Sigmoid colon (tissue), 7 donors: ENCODE data around the gene AP3S1. TPM values are rescaled to one million over a fixed set of nuclear protein-coding genes. Genes with fewer than 3 reads are reported as not detected.

Experiments used
- DNase-seq: peaks from one replicate; pipeline ENCODE4 v3.0.0-alpha.2; 2019
- H3K27ac ChIP-seq, 4 donors: fragments of 200-600 bp; sonication (generic); one replicate each; pipeline ENCODE4 v1.5.1; 2016 to 2019; ENCODE audit warnings: mild to moderate bottlenecking in 1 of 4
- H3K27me3 ChIP-seq, 3 donors: fragments of 200-600 bp; sonication (generic); one replicate each; pipeline ENCODE4 v1.5.1; 2019; ENCODE audit warnings: mild to moderate bottlenecking in 1 of 3
- H3K36me3 ChIP-seq, 4 donors: fragments of 200-600 bp; sonication (generic); one replicate each; pipeline ENCODE4 v1.5.1; 2016 to 2019
- H3K4me1 ChIP-seq, 4 donors: fragments of 200-600 bp; sonication (generic); one replicate each; pipeline ENCODE4 v1.5.1; 2017 to 2019
- H3K4me3 ChIP-seq, 4 donors: fragments of 200-600 bp; sonication (generic); one replicate each; pipeline ENCODE4 v1.5.1; 2017 to 2019; ENCODE audit warnings: mild to moderate bottlenecking in 2 of 4, moderate library complexity in 1 of 4
- H3K9me3 ChIP-seq, 4 donors: fragments of 200-600 bp in 3 of 4; sonication (generic) in 3 of 4; one replicate each; pipeline versions ENCODE4 v1.5.1 to v1.6.1; 2013 to 2019
- CTCF ChIP-seq, 4 experiments: fragments of 450-650 bp in 3 of 4; fragments of 200-600 bp in 1 of 4; IDR thresholded peaks; one replicate each; pipeline ENCODE4 v1.5.1; 2016 to 2019; ENCODE audit warnings: antibody characterized with exemption in 4 of 4, mild to moderate bottlenecking in 3 of 4, moderate library complexity in 2 of 4
- EP300 ChIP-seq, 4 donors: sonication (generic); formaldehyde crosslinking; IDR thresholded peaks; one replicate each; pipeline ENCODE4 v1.6.1; 2017; ENCODE audit warnings: antibody characterized with exemption in 4 of 4
- POLR2A ChIP-seq, 2 donors: fragments of 450-650 bp; IDR thresholded peaks; one replicate each; pipeline ENCODE4 v1.6.1; 2016; ENCODE audit warnings: antibody characterized with exemption in 2 of 2, mild to moderate bottlenecking in 2 of 2, moderate library complexity in 2 of 2
- POLR2AphosphoS5 ChIP-seq, 4 donors: sonication (generic); formaldehyde crosslinking; IDR thresholded peaks; one replicate each; pipeline ENCODE4 v1.6.1; 2017; ENCODE audit warnings: antibody characterized with exemption in 4 of 4
- WGBS, 2 donors: extraction: QIAGEN DNeasy Blood & Tissue Kit; methylation state at CpG; one replicate each; pipeline ENCODE4 v1.1.7; 2013; 5-methylcytosine and 5-hydroxymethylcytosine counted together
- intact Hi-C: fragments of 100-400 bp; cut with DNase I; formaldehyde crosslinking; loops from one replicate; pipeline ENCODE4 v1.15.1; 2023
- polyA plus RNA-seq, 3 donors: library from polyadenylated mRNA; stranded (reverse); fragments of 200-250 nt; gene quantifications; one replicate each; pipeline ENCODE4 v1.2.3, GENCODE V29; 2013
- total RNA-seq, 4 donors: library from RNA; depleted of rRNA; stranded (reverse); fragments of >200 nt; gene quantifications; one replicate each; pipeline ENCODE4 v1.1.0, GENCODE V29; 2016
- donor health status: healthy with polysubstance abuse.
- donor health status: Bipolar disorder and iron deficiency.
- donor health status: healthy.

Gene AP3S1
- total and polyA plus RNA-seq, 7 donors = 59.7 to 229 (median 128) TPM

- Histone ChIP-seq H3K27me3 (no peaks in the 10 kb centered on the region), H3K27ac (peak overlapping the region in 3 of 4 donors; percentile 23 to 95 (median 35)), H3K4me1 (peaks cover 0 to 44% (median 38%) of the 10 kb centered on the region in 4 donors), H3K4me3 (no peak overlapping the region), H3K9me3 (no peaks in the 10 kb centered on the region), H3K36me3 (peaks cover 3 to 36% (median 16%) of the 10 kb centered on the region in 4 donors)
- DNase-seq = no peak
- no peak for TF ChIP-seq POLR2A (IDR thresholded peaks at IDR 0.05)
- TF ChIP-seq CTCF (IDR thresholded peaks at IDR 0.05) = peak; percentile 29 to 51 (median 40)
- TF ChIP-seq EP300 (IDR thresholded peaks at IDR 0.05) = no peak
- 40 to 50% methylated on average over 10 of the region's 10 CpGs for WGBS, 2 donors
- intact Hi-C loops = no loop called here
Observed at GRCh38 chr5:115838885-115839518, 2.7 kb upstream of the AP3S1 start.

GRCh38 chr5:115840873-115841272 is 862 bp upstream of the AP3S1 start:
- TF ChIP-seq POLR2A (IDR thresholded peaks at IDR 0.05) (no peak), CTCF (IDR thresholded peaks at IDR 0.05) (no peak), POLR2AphosphoS5 (IDR thresholded peaks at IDR 0.05) (no peak), EP300 (IDR thresholded peaks at IDR 0.05) (no peak)
- peaks cover 3 to 17% (median 13%) of the 10 kb centered on the region in 4 donors for H3K36me3 ChIP-seq
- intact Hi-C loops = loop anchor here (2.0 to 10.0 kb wide), 4 partner anchors 214 to 546 kb away; partner anchors contain the start of genes CCDC112, FEM1C and TMED7
- peak overlapping the region; percentile 87 to 98 (median 94) for H3K4me3 ChIP-seq
- H3K9me3 ChIP-seq = no peaks in the 10 kb centered on the region
- peaks cover 0 to 59% (median 47%) of the 10 kb centered on the region in 4 donors for H3K4me1 ChIP-seq
- H3K27me3 ChIP-seq = no peaks in the 10 kb centered on the region
- no peak for DNase-seq
- 0 to 1% methylated on average over 5 of the region's 5 CpGs for WGBS, 2 donors
- H3K27ac ChIP-seq = peak overlapping the region; percentile 95 to 99 (median 96)

GRCh38 chr5:115842089-115842935 is 577 bp downstream of the AP3S1 start:
- H3K36me3 ChIP-seq = peaks cover 0 to 3% (median 1%) of the 10 kb centered on the region in 4 donors
- no peak for TF ChIP-seq CTCF (IDR thresholded peaks at IDR 0.05)
- TF ChIP-seq POLR2AphosphoS5 (IDR thresholded peaks at IDR 0.05) = peak in 1 of 4 donors; percentile 3
- TF ChIP-seq POLR2A (IDR thresholded peaks at IDR 0.05) = peak; percentile 12 to 42
- no peak for TF ChIP-seq EP300 (IDR thresholded peaks at IDR 0.05)
- H3K4me3 ChIP-seq = peak overlapping the region; percentile 87 to 98 (median 94)
- H3K4me1 ChIP-seq = peaks cover 0 to 59% (median 49%) of the 10 kb centered on the region in 4 donors
- no peaks in the 10 kb centered on the region for H3K27me3 ChIP-seq
- peak overlapping the region; percentile 95 to 99 (median 96) for H3K27ac ChIP-seq
- intact Hi-C loops = loop anchor here (5.0 to 10.0 kb wide), 3 partner anchors 240 to 548 kb away; partner anchors contain the start of genes CCDC112 and FEM1C
- no peaks in the 10 kb centered on the region for H3K9me3 ChIP-seq
- no peak for DNase-seq
- 0% methylated on average over 68 of the region's 68 CpGs for WGBS, 2 donors

- TF ChIP-seq POLR2A (IDR thresholded peaks at IDR 0.05) (no peak), POLR2AphosphoS5 (IDR thresholded peaks at IDR 0.05) (no peak), EP300 (IDR thresholded peaks at IDR 0.05) (no peak), CTCF (IDR thresholded peaks at IDR 0.05) (no peak)
- peaks cover 0 to 57% (median 49%) of the 10 kb centered on the region in 4 donors for H3K4me1 ChIP-seq
- H3K36me3 ChIP-seq = no peaks in the 10 kb centered on the region
- no peaks in the 10 kb centered on the region for H3K9me3 ChIP-seq
- no peaks in the 10 kb centered on the region for H3K27me3 ChIP-seq
- H3K4me3 ChIP-seq = peak overlapping the region; percentile 87 to 98 (median 94)
- H3K27ac ChIP-seq = peak overlapping the region; percentile 95 to 99 (median 96)
- intact Hi-C loops = loop anchor here (5.0 to 10.0 kb wide), 3 partner anchors 239 to 548 kb away; partner anchors contain the start of genes CCDC112 and FEM1C
- DNase-seq = no peak
- WGBS, 2 donors = 8 to 17% methylated on average over 3 of the region's 3 CpGs
Observed at GRCh38 chr5:115842952-115843351, 1.2 kb downstream of the AP3S1 start.
